Breast epithelium (tissue), 4 donors: Measurements from ENCODE around the gene HNRNPA2B1. TPM values are rescaled to one million over a fixed set of nuclear protein-coding genes. Genes with fewer than 3 reads are reported as not detected.
"Not testable (repeated sequence)": the region's sequence is repeated elsewhere in the genome, so short reads cannot be mapped to it uniquely, and the experiment has no call there.

Source experiments
- DNase-seq, 2 donors: peaks; one replicate each; pipeline ENCODE4 v3.0.0-alpha.2; 2019; ENCODE audit warnings: low spot score in 2 of 2
- H3K27ac ChIP-seq, 2 donors: fragments of 200-600 bp; sonication (generic) in 1 of 2; one replicate each; pipeline ENCODE4 v1.5.1; 2016 to 2019; ENCODE audit warnings: mild to moderate bottlenecking in 1 of 2
- H3K27me3 ChIP-seq, 2 donors: fragments of 200-600 bp; sonication (generic) in 1 of 2; one replicate each; pipeline versions ENCODE4 v1.5.1 to v1.6.0; 2017 to 2019; ENCODE audit warnings: control low read depth in 1 of 2, mild to moderate bottlenecking in 1 of 2
- H3K36me3 ChIP-seq: fragments of 200-600 bp; one replicate; pipeline ENCODE4 v1.5.1; 2019
- H3K4me1 ChIP-seq, 2 donors: fragments of 200-600 bp; sonication (generic); one replicate each; pipeline ENCODE4 v1.5.1; 2016 to 2019; ENCODE audit warnings: control low read depth in 1 of 2
- H3K4me3 ChIP-seq, 3 donors: fragments of 200-600 bp; sonication (generic); 1 replicate in 2 of 3; 2 replicates in 1 of 3; pipeline ENCODE4 v1.5.1; 2016 to 2019; ENCODE audit warnings: mild to moderate bottlenecking in 3 of 3, moderate library complexity in 2 of 3
- H3K9me3 ChIP-seq, 2 donors: fragments of 200-600 bp; sonication (generic) in 1 of 2; one replicate each; pipeline ENCODE4 v1.5.1; 2016 to 2019; ENCODE audit warnings: control low read depth in 1 of 2
- POLR2A ChIP-seq: fragments of 450-650 bp; IDR thresholded peaks from one replicate; pipeline ENCODE4 v1.6.1; 2016; ENCODE audit warnings: antibody characterized with exemption, mild to moderate bottlenecking, moderate library complexity
- POLR2AphosphoS5 ChIP-seq, 3 donors: sonication (generic); formaldehyde crosslinking; IDR thresholded peaks; one replicate each; pipeline ENCODE4 v1.6.1; 2017; ENCODE audit warnings: antibody characterized with exemption in 3 of 3
- intact Hi-C: fragments of 100-400 bp; cut with DNase I; formaldehyde crosslinking; loops from one replicate; pipeline ENCODE4 v1.15.1; 2023; ENCODE audit warnings: low total_unique reads
- total RNA-seq, 3 donors: library from RNA; depleted of rRNA; stranded (reverse); fragments of >200 nt; gene quantifications; one replicate each; pipeline ENCODE4 v1.1.0, GENCODE V29; 2016
- TF ChIP-seq, protein P1 (sequence below), 3 donors: fragments of 450-650 bp; IDR thresholded peaks; one replicate each; pipeline ENCODE4 v1.5.1; 2016 to 2017; ENCODE audit warnings: antibody characterized with exemption in 3 of 3, mild to moderate bottlenecking in 3 of 3, moderate library complexity in 3 of 3

Gene HNRNPA2B1
- total RNA-seq, 3 donors from 2014 or later = 168 to 324 (median 282) TPM

DNA sequence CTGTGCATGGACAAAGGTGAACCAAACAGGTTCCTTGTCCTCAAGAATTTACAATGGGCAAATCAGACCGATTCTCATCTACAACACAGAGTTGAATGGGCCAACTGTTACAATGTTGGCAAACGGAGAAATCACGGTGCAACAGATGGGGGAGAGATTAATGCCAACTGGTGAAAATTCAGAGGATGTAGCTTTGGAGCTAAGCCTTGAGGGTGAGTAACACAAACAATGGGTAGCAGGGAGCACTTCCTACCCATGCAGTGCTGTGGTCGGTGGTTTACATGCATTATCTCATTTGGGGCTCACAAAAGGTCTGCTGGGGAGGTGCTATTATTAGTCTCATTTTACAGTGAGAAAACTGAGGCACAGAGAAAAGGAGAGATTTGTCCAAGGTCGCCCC lies 49.5 kb downstream of the HNRNPA2B1 start:
- no peaks in the 10 kb centered on the region for H3K4me1 ChIP-seq
- intact Hi-C loops = no loop called here
- no peak for DNase-seq
- no peak for TF ChIP-seq POLR2AphosphoS5 (IDR thresholded peaks at IDR 0.05)
- TF ChIP-seq POLR2A = no peak
- TF ChIP-seq, protein P1, sequence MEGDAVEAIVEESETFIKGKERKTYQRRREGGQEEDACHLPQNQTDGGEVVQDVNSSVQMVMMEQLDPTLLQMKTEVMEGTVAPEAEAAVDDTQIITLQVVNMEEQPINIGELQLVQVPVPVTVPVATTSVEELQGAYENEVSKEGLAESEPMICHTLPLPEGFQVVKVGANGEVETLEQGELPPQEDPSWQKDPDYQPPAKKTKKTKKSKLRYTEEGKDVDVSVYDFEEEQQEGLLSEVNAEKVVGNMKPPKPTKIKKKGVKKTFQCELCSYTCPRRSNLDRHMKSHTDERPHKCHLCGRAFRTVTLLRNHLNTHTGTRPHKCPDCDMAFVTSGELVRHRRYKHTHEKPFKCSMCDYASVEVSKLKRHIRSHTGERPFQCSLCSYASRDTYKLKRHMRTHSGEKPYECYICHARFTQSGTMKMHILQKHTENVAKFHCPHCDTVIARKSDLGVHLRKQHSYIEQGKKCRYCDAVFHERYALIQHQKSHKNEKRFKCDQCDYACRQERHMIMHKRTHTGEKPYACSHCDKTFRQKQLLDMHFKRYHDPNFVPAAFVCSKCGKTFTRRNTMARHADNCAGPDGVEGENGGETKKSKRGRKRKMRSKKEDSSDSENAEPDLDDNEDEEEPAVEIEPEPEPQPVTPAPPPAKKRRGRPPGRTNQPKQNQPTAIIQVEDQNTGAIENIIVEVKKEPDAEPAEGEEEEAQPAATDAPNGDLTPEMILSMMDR (IDR thresholded peaks at IDR 0.05) = no peak
- H3K9me3 ChIP-seq = peaks cover 0 to 6% of the 10 kb centered on the region in 2 donors
- no peak overlapping the region for H3K27ac ChIP-seq
- H3K27me3 ChIP-seq = no peaks in the 10 kb centered on the region
- no peaks in the 10 kb centered on the region for H3K36me3 ChIP-seq
- H3K4me3 ChIP-seq = no peak overlapping the region

DNA sequence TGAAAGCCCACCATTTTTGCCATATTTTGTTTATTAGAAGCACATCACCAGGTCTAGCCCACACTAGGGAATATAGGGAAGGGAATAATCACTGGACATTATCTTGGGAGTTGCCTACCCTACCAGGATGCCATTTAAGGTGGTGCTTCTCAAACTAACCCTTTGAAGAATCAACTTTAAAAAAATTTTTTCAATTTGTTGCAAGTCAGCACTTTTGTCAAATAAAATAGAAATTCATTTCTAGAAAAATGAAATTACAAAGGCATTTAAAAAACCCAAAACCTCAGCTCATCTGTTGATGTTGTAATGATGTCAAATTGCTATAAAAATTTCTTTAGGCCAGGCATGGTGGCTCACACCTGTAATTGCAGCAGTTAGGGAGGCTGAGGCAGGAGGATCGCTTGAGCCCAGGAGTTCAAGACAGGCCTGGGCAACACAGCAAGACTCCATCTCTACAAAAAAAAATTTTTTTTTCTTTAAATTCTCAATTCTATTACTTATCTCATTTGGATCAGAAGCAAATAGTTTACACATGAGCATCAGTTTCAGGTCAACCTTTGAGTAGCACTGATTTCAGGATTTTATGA lies 51.1 kb downstream of the HNRNPA2B1 start:
- Histone ChIP-seq H3K27ac (no peak overlapping the region), H3K4me1 (no peaks in the 10 kb centered on the region), H3K4me3 (no peak overlapping the region), H3K27me3 (no peaks in the 10 kb centered on the region), H3K9me3 (peaks cover 0 to 6% of the 10 kb centered on the region in 2 donors), H3K36me3 (no peaks in the 10 kb centered on the region)
- DNase-seq = no peak
- no peak for TF ChIP-seq POLR2AphosphoS5 (IDR thresholded peaks at IDR 0.05)
- no peak for TF ChIP-seq POLR2A
- TF ChIP-seq, protein P1 (IDR thresholded peaks at IDR 0.05) = no peak
- intact Hi-C loops = no loop called here

DNA sequence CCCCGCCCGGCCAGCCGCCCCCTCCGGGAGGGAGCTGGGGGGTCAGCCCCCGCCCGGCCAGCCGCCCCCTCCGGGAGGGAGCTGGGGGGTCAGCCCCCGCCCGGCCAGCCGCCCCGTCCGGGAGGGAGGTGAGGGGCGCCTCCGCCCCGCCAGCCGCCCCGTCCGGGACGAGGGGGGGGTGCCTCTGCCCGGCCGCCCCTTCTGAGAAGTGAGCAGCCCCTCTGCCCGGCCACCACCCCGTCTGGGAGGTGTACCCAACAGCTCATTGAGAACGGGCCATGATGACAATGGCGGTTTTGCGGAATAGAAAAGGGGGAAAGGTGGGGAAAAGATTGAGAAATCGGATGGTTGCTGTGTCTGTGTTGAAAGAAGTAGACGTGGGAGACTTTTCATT lies 52.2 kb downstream of the HNRNPA2B1 start:
- H3K27ac ChIP-seq, intact Hi-C loops, H3K4me3 ChIP-seq, DNase-seq, H3K9me3 ChIP-seq, H3K27me3 ChIP-seq, H3K4me1 ChIP-seq, H3K36me3 ChIP-seq: not testable (repeated sequence)

DNA sequence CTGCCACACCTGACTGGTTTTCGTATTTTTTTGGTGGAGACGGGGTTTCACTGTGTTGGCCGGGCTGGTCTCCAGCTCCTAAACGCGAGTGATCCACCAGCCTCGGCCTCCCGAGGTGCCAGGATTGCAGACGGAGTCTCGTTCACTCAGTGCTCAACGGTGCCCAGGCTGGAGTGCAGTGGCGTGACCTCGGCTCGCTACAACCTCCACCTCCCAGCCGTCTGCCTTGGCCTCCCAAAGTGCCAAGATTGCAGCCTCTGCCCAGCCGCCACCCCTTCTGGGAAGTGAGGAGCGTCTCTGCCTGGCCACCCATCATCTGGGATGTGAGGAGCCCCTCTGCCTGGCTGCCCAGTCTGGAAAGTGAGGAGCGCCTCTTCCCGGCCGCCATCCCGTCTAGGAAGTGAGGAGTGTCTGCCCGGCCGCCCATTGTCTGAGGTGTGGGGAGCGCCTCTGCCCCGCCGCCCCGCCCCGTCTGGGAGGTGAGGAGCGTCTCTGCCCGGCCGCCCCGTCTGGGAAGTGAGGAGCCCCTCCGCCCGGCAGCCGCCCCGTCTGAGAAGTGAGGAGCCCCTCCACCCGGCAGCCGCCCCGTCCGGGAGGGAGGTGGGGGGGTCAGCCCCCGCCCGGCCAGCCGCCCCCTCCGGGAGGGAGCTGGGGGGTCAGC lies 52.8 kb downstream of the HNRNPA2B1 start:
- intact Hi-C loops, H3K4me1 ChIP-seq, DNase-seq, H3K36me3 ChIP-seq, H3K27ac ChIP-seq, H3K27me3 ChIP-seq, H3K9me3 ChIP-seq, H3K4me3 ChIP-seq: not testable (repeated sequence)

DNA sequence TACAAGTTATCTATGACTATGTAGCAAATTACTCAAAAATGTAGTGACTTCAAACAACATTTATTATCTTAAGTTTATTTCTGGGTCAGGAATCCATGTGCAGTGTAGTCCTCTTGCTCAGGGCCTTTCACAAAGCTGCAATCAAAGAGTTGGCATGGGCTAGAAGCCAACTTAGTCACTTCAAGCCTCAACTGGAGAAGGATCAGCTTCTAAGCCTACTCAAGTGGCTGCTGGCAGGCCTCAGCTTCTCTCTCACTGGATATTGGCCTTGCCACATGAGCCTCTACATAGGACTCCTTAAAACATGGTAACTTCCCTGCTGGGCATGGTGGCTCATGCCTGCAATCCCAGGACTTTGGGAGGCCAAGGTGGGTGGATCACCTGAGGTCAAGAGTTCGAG lies 53.5 kb downstream of the HNRNPA2B1 start:
- DNase-seq = no peak
- no peak overlapping the region for H3K4me3 ChIP-seq
- no peaks in the 10 kb centered on the region for H3K36me3 ChIP-seq
- no peak overlapping the region for H3K27ac ChIP-seq
- intact Hi-C loops = no loop called here
- no peaks in the 10 kb centered on the region for H3K4me1 ChIP-seq
- TF ChIP-seq POLR2A (no peak), POLR2AphosphoS5 (IDR thresholded peaks at IDR 0.05) (no peak)
- TF ChIP-seq, protein P1 (IDR thresholded peaks at IDR 0.05) = no peak
- H3K9me3 ChIP-seq = peaks cover 0 to 6% of the 10 kb centered on the region in 2 donors
- no peaks in the 10 kb centered on the region for H3K27me3 ChIP-seq

DNA sequence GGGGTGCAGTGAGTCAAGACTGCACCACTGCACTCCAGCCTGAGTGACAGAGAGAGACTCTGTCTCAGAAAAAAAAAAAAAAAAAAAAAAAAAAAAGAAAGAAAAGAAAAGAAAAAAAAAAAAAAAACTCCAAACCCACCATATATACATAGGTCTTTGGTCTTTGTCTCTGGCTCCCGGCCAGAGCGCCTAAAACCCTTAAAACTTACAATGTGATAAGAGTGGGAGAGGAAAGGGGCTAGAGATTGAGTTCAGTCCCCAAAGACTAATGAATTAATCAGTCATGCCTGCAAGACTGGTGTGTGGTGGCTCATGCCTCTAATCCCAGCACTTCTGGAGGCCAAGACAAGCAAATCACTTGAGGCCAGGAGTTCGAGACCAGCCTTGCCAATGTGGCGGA lies 55.3 kb downstream of the HNRNPA2B1 start:
- H3K27ac ChIP-seq = no peak overlapping the region
- peaks cover 0 to 6% of the 10 kb centered on the region in 2 donors for H3K9me3 ChIP-seq
- DNase-seq = no peak
- no peak overlapping the region for H3K4me3 ChIP-seq
- TF ChIP-seq POLR2A (no peak), POLR2AphosphoS5 (IDR thresholded peaks at IDR 0.05) (no peak)
- TF ChIP-seq, protein P1 (IDR thresholded peaks at IDR 0.05) = no peak
- intact Hi-C loops = no loop called here
- H3K4me1 ChIP-seq = no peaks in the 10 kb centered on the region
- H3K36me3 ChIP-seq = no peaks in the 10 kb centered on the region
- no peaks in the 10 kb centered on the region for H3K27me3 ChIP-seq
